Activated T-cell treated with anti-CD3 and anti-CD28 coated beads, Interleukin-2, amount 50 U/mL, for 72 hours (primary cell): ENCODE data around the gene GREB1L. TPM values are rescaled to one million over a fixed set of nuclear protein-coding genes. Genes with fewer than 3 reads are reported as not detected.
"Not testable (repeated sequence)": the region's sequence is repeated elsewhere in the genome, so short reads cannot be mapped to it uniquely, and the experiment has no call there.

ENCODE experiments used
- ATAC-seq, 2 donors: fragments of 150-1000 bp; cut with Tn5 transposase; replicated peaks in 1 of 2; 2 replicates each; pipeline ENCODE4 v1.10.0; 2021; ENCODE audit warnings: moderate library complexity in 2 of 2, mild to moderate bottlenecking in 1 of 2
- DNase-seq, 2 donors: peaks; one replicate each; pipeline ENCODE4 v3.0.0; 2021 to 2022; ENCODE audit warnings: mixed read lengths in 1 of 2
- H3K27ac Mint-ChIP-seq: one replicate; pipeline ENCODE4 v1.8.0; 2022; ENCODE audit warnings: mild to moderate bottlenecking, moderate library complexity, mixed read lengths
- H3K27me3 Mint-ChIP-seq: one replicate; pipeline ENCODE4 v1.8.0; 2022; ENCODE audit warnings: low read depth, mixed read lengths
- H3K36me3 Mint-ChIP-seq, 2 donors: one replicate each; pipeline ENCODE4 v1.8.0; 2022; ENCODE audit warnings: mixed read lengths in 2 of 2, mild to moderate bottlenecking in 1 of 2; ENCODE audit not compliant: insufficient read depth in 2 of 2
- H3K4me1 Mint-ChIP-seq: one replicate; pipeline ENCODE4 v1.8.0; 2022; ENCODE audit warnings: low read depth, mixed read lengths
- H3K4me3 Mint-ChIP-seq, 2 donors: one replicate each; pipeline ENCODE4 v1.8.0; 2022; ENCODE audit warnings: mild to moderate bottlenecking in 2 of 2, mixed read lengths in 2 of 2, moderate library complexity in 2 of 2
- H3K9me3 Mint-ChIP-seq, 2 donors: one replicate each; pipeline ENCODE4 v1.8.0; 2022; ENCODE audit warnings: mixed read lengths in 2 of 2
- total RNA-seq, 2 donors: library from RNA; stranded (reverse); gene quantifications; one replicate each; pipeline ENCODE4 v1.2.3, GENCODE V29; 2022

Gene GREB1L
- total RNA-seq, 2 donors from 2014 or later, result not detected

GRCh38 chr18:21364471-21364870 lies 122.4 kb downstream of the GREB1L start:
- Mint-ChIP-seq H3K4me1 (no peaks in the 10 kb centered on the region), H3K36me3 (no peaks in the 10 kb centered on the region), H3K27me3 (peaks cover 12% of the 10 kb centered on the region), H3K4me3 (no peak overlapping the region), H3K27ac (no peak overlapping the region), H3K9me3 (no peaks in the 10 kb centered on the region)
- ATAC-seq (no peak), DNase-seq (no peak)

- no peaks in the 10 kb centered on the region for H3K27me3 Mint-ChIP-seq
- ATAC-seq (no peak), DNase-seq (no peak)
- H3K9me3 Mint-ChIP-seq, result no peaks in the 10 kb centered on the region
- no peaks in the 10 kb centered on the region for H3K4me1 Mint-ChIP-seq
- H3K4me3 Mint-ChIP-seq, result no peak overlapping the region
- H3K36me3 Mint-ChIP-seq, result no peaks in the 10 kb centered on the region
- no peak overlapping the region for H3K27ac Mint-ChIP-seq
Measured at GRCh38 chr18:21366896-21367295, 124.9 kb downstream of the GREB1L start.

DNA sequence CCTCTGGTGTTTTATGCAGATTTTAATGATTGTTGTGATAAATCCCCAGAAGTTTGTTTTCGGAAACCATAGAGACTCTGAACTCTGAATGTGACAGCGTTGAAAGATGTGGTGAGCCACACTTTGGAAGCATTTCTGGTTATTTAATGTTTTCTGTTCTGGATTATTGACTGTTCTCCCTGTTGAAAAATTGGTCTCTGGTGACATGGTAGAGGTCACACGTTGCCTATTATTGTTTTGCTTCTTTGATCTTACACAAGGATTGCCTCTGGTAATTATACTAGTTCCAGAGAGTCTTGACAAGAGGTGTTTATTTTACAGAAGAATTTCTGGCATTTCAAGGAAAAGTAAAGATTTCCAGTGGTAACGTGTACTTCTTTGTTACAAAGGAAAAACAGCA lies 127.1 kb downstream of the GREB1L start:
- H3K9me3 Mint-ChIP-seq, result no peaks in the 10 kb centered on the region
- no peak for DNase-seq
- no peak for ATAC-seq
- peaks cover 6% of the 10 kb centered on the region for H3K27me3 Mint-ChIP-seq
- no peak overlapping the region for H3K27ac Mint-ChIP-seq
- H3K4me3 Mint-ChIP-seq, result no peak overlapping the region
- no peaks in the 10 kb centered on the region for H3K4me1 Mint-ChIP-seq
- H3K36me3 Mint-ChIP-seq, result no peaks in the 10 kb centered on the region

DNA sequence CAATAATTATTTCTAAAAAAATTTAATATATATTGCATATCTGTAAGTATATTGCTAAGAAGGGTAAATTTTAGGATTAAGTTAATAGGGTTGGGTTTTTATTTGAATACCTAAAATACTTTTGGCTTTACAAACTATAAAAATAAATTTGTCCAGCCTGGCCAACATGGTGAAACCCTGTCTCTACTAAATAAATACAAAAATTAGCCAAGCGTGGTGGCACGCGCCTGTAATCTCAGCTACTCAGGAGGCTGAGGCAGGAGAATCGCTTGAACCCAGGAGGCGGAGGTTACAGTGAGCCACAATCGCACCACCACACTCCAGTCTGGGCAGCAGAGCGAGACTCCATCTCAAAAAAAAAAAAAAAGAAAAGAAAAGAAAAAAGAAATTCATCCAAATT lies 127.6 kb downstream of the GREB1L start:
- not testable (repeated sequence) for ATAC-seq, H3K9me3 Mint-ChIP-seq, H3K27ac Mint-ChIP-seq, H3K36me3 Mint-ChIP-seq, H3K4me3 Mint-ChIP-seq, H3K4me1 Mint-ChIP-seq, H3K27me3 Mint-ChIP-seq, DNase-seq

DNA sequence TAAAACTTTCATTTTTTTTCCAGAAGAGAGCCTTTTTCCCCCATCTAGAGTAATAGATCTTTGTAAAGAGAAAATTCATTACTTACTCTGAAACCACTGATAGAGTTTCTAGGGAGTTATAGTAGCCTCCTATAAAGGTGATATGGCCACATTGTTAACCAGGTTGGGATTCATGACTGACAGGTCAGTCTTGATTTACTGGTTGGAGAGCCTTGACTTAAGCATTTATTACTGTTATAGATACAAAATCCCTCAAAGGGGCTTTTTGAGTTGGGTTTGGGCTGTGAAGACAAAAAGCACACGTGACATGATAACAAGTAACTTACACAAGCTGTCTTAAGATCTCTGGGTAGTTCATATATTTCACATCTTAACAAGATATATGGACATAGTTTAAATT lies 141.0 kb downstream of the GREB1L start:
- no peak for DNase-seq
- ATAC-seq, result no peak
- Mint-ChIP-seq H3K4me1 (no peaks in the 10 kb centered on the region), H3K36me3 (no peaks in the 10 kb centered on the region), H3K27ac (no peak overlapping the region), H3K4me3 (no peak overlapping the region), H3K27me3 (peaks cover 7% of the 10 kb centered on the region), H3K9me3 (no peaks in the 10 kb centered on the region)

DNA sequence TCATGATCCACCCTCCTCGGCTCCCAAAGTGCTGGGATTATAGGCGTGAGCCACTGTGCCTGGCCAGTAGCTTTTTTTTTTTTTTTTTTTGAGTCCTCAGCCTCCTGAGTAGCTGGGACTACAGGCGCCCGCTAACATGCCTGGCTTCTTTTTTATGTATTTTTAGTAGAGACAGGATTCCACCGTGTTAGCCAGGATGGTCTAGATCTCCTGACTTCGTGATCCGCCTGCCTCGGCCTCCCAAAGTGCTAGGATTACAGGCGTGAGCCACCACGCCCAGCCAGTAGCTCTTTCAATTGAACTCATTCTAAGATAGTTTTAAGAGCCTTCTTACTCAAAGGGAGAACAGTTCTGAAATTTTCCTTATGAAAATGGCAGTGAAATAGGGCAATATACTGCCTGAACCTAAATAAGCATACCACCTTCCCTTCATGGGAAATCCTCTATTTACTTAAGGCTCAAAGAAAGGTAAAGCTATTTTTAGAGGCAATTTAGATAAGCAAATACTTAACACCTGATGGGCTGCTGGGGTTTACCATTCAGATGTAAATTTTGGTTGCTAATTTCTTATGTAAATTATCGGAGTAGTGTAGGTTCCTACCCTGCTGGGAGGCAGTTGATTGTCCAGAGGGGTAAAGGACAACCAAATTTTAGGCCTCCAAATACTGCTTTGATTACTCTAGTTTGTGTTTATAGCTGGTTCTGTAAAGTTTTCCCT lies 144.7 kb downstream of the GREB1L start:
- no peaks in the 10 kb centered on the region for H3K36me3 Mint-ChIP-seq
- peaks cover 7% of the 10 kb centered on the region for H3K27me3 Mint-ChIP-seq
- DNase-seq, result no peak
- H3K9me3 Mint-ChIP-seq, result no peaks in the 10 kb centered on the region
- no peak overlapping the region for H3K27ac Mint-ChIP-seq
- H3K4me1 Mint-ChIP-seq, result no peaks in the 10 kb centered on the region
- ATAC-seq, result no peak
- H3K4me3 Mint-ChIP-seq, result no peak overlapping the region

DNA sequence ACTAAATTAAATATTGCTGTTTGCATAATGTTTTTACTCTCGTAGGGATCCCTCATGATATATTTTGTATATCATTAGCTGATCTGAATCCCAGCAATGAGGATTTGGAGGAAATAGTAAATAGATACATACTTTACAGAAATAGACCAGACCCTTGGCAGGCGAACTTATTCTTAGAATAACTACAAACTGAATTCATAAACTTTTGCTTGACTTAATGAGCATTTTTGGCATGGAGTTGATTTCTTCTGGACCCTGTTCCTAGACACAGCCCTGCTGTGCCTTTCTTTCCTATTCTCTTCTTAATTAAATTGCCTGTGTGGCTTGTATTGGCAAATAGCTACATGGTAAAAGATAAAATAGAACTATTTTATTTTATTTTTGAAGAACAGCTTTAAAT lies 145.9 kb downstream of the GREB1L start:
- no peaks in the 10 kb centered on the region for H3K9me3 Mint-ChIP-seq
- no peaks in the 10 kb centered on the region for H3K4me1 Mint-ChIP-seq
- H3K4me3 Mint-ChIP-seq, result no peak overlapping the region
- H3K36me3 Mint-ChIP-seq, result no peaks in the 10 kb centered on the region
- no peak overlapping the region for H3K27ac Mint-ChIP-seq
- ATAC-seq (no peak), DNase-seq (no peak)
- H3K27me3 Mint-ChIP-seq, result peaks cover 7% of the 10 kb centered on the region

GRCh38 chr18:21389283-21389682 lies 147.3 kb downstream of the GREB1L start:
- no peak overlapping the region for H3K27ac Mint-ChIP-seq
- no peaks in the 10 kb centered on the region for H3K36me3 Mint-ChIP-seq
- no peak overlapping the region for H3K4me3 Mint-ChIP-seq
- DNase-seq (no peak), ATAC-seq (no peak)
- H3K27me3 Mint-ChIP-seq, result peaks cover 7% of the 10 kb centered on the region
- H3K4me1 Mint-ChIP-seq, result no peaks in the 10 kb centered on the region
- no peaks in the 10 kb centered on the region for H3K9me3 Mint-ChIP-seq

- ATAC-seq (peak in 1 of 2 donors; percentile 36), DNase-seq (no peak)
- Mint-ChIP-seq H3K4me1 (no peaks in the 10 kb centered on the region), H3K36me3 (no peaks in the 10 kb centered on the region), H3K9me3 (no peaks in the 10 kb centered on the region), H3K27ac (no peak overlapping the region), H3K4me3 (no peak overlapping the region), H3K27me3 (peaks cover 7% of the 10 kb centered on the region)
Measured at GRCh38 chr18:21389903-21390302, 147.9 kb downstream of the GREB1L start.

DNA sequence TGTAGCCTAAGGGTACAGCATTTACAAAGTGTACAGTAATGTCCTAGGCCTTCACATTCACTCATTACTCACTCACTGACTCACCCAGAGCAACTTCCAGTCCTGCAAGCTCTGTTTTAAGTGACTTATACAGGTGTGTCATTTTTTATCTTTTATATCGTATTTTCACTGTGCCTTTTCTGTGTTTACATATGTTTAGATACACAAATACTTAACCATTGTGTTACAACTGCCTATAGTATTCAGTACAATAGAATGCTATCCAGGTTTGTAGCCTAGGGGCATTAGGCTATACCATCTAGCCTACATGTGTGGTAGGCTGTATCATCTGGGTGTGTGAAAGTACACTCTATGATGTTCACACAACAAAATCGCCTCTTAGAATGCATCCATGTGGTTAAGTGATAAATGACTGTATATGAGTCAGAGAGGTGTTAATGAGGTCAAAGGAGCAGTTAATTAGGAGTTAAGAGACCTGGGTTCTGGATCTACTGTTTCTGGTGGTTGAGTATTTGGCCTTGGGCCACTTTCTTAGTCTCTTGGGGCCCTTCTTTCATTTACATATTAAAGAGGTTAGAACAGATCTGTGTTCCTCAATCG lies 149.1 kb downstream of the GREB1L start:
- no peak overlapping the region for H3K27ac Mint-ChIP-seq
- H3K9me3 Mint-ChIP-seq, result no peaks in the 10 kb centered on the region
- no peaks in the 10 kb centered on the region for H3K4me1 Mint-ChIP-seq
- no peak overlapping the region for H3K4me3 Mint-ChIP-seq
- ATAC-seq, result peak; percentile 44 to 57
- no peaks in the 10 kb centered on the region for H3K36me3 Mint-ChIP-seq
- no peak for DNase-seq
- no peaks in the 10 kb centered on the region for H3K27me3 Mint-ChIP-seq

GRCh38 chr18:21393986-21394385 lies 152.0 kb downstream of the GREB1L start:
- H3K27ac Mint-ChIP-seq, result no peak overlapping the region
- no peaks in the 10 kb centered on the region for H3K4me1 Mint-ChIP-seq
- H3K36me3 Mint-ChIP-seq, result no peaks in the 10 kb centered on the region
- ATAC-seq (no peak), DNase-seq (no peak)
- no peaks in the 10 kb centered on the region for H3K9me3 Mint-ChIP-seq
- peaks cover 2% of the 10 kb centered on the region for H3K27me3 Mint-ChIP-seq
- H3K4me3 Mint-ChIP-seq, result no peak overlapping the region

DNA sequence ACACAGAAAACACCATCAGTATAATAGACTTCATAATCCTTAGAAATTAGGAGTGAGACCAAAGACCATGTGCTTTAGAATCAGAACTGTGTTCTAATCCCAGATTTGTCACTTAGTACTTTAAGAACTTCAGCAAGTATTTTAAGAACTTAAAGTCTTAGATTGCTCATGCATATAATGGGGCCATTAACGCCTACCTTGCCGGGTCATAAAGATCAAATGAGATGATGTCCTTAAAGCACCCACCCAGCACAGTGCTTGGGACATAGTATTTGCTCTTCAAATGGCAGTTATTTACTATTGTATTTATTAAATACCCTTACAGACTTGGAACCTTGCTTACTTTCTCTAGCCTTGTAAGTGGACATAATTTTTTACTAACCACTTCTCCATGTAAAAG lies 156.1 kb downstream of the GREB1L start:
- Mint-ChIP-seq H3K4me3 (no peak overlapping the region), H3K36me3 (no peaks in the 10 kb centered on the region), H3K27me3 (peaks cover 6% of the 10 kb centered on the region), H3K9me3 (no peaks in the 10 kb centered on the region), H3K4me1 (no peaks in the 10 kb centered on the region), H3K27ac (no peak overlapping the region)
- DNase-seq, result no peak
- no peak for ATAC-seq

GRCh38 chr18:21402272-21402671 lies 160.2 kb downstream of the GREB1L start:
- DNase-seq (no peak), ATAC-seq (no peak)
- H3K9me3 Mint-ChIP-seq, result no peaks in the 10 kb centered on the region
- no peaks in the 10 kb centered on the region for H3K4me1 Mint-ChIP-seq
- H3K27me3 Mint-ChIP-seq, result peaks cover 6% of the 10 kb centered on the region
- H3K27ac Mint-ChIP-seq, result no peak overlapping the region
- H3K4me3 Mint-ChIP-seq, result no peak overlapping the region
- no peaks in the 10 kb centered on the region for H3K36me3 Mint-ChIP-seq

- no peak for DNase-seq
- H3K9me3 Mint-ChIP-seq, result no peaks in the 10 kb centered on the region
- H3K4me1 Mint-ChIP-seq, result no peaks in the 10 kb centered on the region
- no peak for ATAC-seq
- H3K27ac Mint-ChIP-seq, result no peak overlapping the region
- H3K36me3 Mint-ChIP-seq, result no peaks in the 10 kb centered on the region
- H3K4me3 Mint-ChIP-seq, result no peak overlapping the region
- H3K27me3 Mint-ChIP-seq, result peaks cover under 1% of the 10 kb centered on the region
Measured at GRCh38 chr18:21404426-21404825, 162.4 kb downstream of the GREB1L start.
